Stomach (tissue), 9 donors: ENCODE data around the gene SDHB. TPM values are rescaled to one million over a fixed set of nuclear protein-coding genes. Genes with fewer than 3 reads are reported as not detected.

Experiments
- DNase-seq, 2 donors: peaks; one replicate each; pipeline versions ENCODE4 v3.0.0 to v3.0.0-alpha.2; 2013 to 2019
- H3K27ac ChIP-seq, 5 donors: fragments of 200-600 bp in 4 of 5; sonication (generic) in 4 of 5; one replicate each; pipeline ENCODE4 v1.5.1; 2013 to 2019; ENCODE audit warnings: mild to moderate bottlenecking in 1 of 5, moderate library complexity in 1 of 5
- H3K27me3 ChIP-seq, 3 donors: fragments of 200-600 bp; sonication (generic); one replicate each; pipeline ENCODE4 v1.5.1; 2017 to 2019; ENCODE audit warnings: mixed run types in 1 of 3
- H3K36me3 ChIP-seq, 4 donors: fragments of 200-600 bp; sonication (generic); 1 replicate in 3 of 4; 2 replicates in 1 of 4; pipeline ENCODE4 v1.5.1; 2016 to 2019
- H3K4me1 ChIP-seq, 4 donors: fragments of 200-600 bp; sonication (generic); one replicate each; pipeline ENCODE4 v1.5.1; 2016 to 2019
- H3K4me3 ChIP-seq, 4 donors: fragments of 200-600 bp; sonication (generic) in 3 of 4; one replicate each; pipeline ENCODE4 v1.5.1; 2016 to 2019; ENCODE audit warnings: mild to moderate bottlenecking in 1 of 4
- H3K9me3 ChIP-seq, 4 donors: fragments of 200-600 bp; sonication (generic); one replicate each; pipeline ENCODE4 v1.5.1; 2016 to 2019
- EP300 ChIP-seq: sonication (generic); formaldehyde crosslinking; IDR thresholded peaks from one replicate; pipeline ENCODE4 v1.6.1; 2017; ENCODE audit warnings: antibody characterized with exemption
- POLR2A ChIP-seq, 4 donors: fragments of 450-650 bp; IDR thresholded peaks; one replicate each; pipeline ENCODE4 v1.6.1; 2016; ENCODE audit warnings: antibody characterized with exemption in 4 of 4, control low read depth in 2 of 4, mild to moderate bottlenecking in 1 of 4, moderate library complexity in 1 of 4
- POLR2AphosphoS5 ChIP-seq, 3 donors: sonication (generic); formaldehyde crosslinking; IDR thresholded peaks; one replicate each; pipeline ENCODE4 v1.6.1; 2016; ENCODE audit warnings: antibody characterized with exemption in 3 of 3
- WGBS, 5 donors: extraction: QIAGEN DNeasy Blood & Tissue Kit in 3 of 5; methylation state at CpG; one replicate each; pipeline versions ENCODE4 v1.1.5 to v1.1.7; 2013 to 2018; 5-methylcytosine and 5-hydroxymethylcytosine counted together
- intact Hi-C: fragments of 100-400 bp; cut with DNase I; formaldehyde crosslinking; loops from one replicate; pipeline ENCODE4 v1.15.1; 2023; ENCODE audit warnings: low total_unique reads
- polyA plus RNA-seq, 3 donors: library from polyadenylated mRNA; stranded (reverse); fragments of 200-250 nt; gene quantifications; one replicate each; pipeline ENCODE4 v1.2.3, GENCODE V29; 2013
- total RNA-seq, 5 donors: library from RNA; depleted of rRNA; stranded (reverse); fragments of >200 nt; gene quantifications; one replicate each; pipeline versions ENCODE4 v1.1.0 to v1.2.3, GENCODE V29; 2014 to 2016
- TF ChIP-seq, protein P1 (sequence below), 7 experiments: fragments of 450-650 bp in 4 of 7; fragments of 200-600 bp in 3 of 7; sonication (generic) in 3 of 7; IDR thresholded peaks; one replicate each; pipeline ENCODE4 v1.5.1; 2016 to 2019; ENCODE audit warnings: antibody characterized with exemption in 7 of 7, control low read depth in 2 of 7, mild to moderate bottlenecking in 1 of 7
- donor health status: healthy with polysubstance abuse.
- donor health status: Bipolar disorder and iron deficiency.
- donor health status: healthy.

The SDHB gene
- total and polyA plus RNA-seq, 8 donors: 42.6 to 246 (median 121) TPM

DNA sequence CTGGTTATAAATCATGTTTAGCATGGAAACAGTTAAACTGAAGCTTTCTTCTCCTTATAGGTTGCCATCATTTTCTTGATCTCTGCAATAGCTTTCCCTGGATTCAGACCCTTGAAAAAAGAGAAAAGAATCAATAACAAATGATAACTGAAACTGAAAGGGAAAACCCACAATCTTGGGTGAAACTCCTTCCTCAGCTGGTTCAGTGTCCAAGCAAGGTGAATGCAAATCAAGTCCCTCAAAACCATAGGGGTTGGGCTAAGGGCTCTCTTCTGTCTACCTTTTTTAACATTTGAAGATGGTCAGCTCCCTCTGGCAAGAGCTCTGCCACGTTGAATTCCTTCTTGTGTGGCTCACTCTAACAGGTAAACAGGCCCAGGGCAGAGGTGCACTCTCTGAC is 35.0 kb downstream of the SDHB start:
- no peak overlapping the region for H3K27ac ChIP-seq
- H3K4me1 ChIP-seq: no peaks in the 10 kb centered on the region
- peaks cover 51 to 68% (median 65%) of the 10 kb centered on the region in 4 donors for H3K36me3 ChIP-seq
- intact Hi-C loops: no loop called here
- no peak overlapping the region for H3K4me3 ChIP-seq
- TF ChIP-seq POLR2AphosphoS5 (IDR thresholded peaks at IDR 0.05) (no peak), POLR2A (IDR thresholded peaks at IDR 0.05) (no peak), EP300 (no peak)
- TF ChIP-seq, protein P1, sequence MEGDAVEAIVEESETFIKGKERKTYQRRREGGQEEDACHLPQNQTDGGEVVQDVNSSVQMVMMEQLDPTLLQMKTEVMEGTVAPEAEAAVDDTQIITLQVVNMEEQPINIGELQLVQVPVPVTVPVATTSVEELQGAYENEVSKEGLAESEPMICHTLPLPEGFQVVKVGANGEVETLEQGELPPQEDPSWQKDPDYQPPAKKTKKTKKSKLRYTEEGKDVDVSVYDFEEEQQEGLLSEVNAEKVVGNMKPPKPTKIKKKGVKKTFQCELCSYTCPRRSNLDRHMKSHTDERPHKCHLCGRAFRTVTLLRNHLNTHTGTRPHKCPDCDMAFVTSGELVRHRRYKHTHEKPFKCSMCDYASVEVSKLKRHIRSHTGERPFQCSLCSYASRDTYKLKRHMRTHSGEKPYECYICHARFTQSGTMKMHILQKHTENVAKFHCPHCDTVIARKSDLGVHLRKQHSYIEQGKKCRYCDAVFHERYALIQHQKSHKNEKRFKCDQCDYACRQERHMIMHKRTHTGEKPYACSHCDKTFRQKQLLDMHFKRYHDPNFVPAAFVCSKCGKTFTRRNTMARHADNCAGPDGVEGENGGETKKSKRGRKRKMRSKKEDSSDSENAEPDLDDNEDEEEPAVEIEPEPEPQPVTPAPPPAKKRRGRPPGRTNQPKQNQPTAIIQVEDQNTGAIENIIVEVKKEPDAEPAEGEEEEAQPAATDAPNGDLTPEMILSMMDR (IDR thresholded peaks at IDR 0.05): no peak
- no peaks in the 10 kb centered on the region for H3K9me3 ChIP-seq
- DNase-seq: no peak
- 17 to 35% (median 32%) methylated on average over 1 of the region's 1 CpG for WGBS, 5 donors
- no peaks in the 10 kb centered on the region for H3K27me3 ChIP-seq

DNA sequence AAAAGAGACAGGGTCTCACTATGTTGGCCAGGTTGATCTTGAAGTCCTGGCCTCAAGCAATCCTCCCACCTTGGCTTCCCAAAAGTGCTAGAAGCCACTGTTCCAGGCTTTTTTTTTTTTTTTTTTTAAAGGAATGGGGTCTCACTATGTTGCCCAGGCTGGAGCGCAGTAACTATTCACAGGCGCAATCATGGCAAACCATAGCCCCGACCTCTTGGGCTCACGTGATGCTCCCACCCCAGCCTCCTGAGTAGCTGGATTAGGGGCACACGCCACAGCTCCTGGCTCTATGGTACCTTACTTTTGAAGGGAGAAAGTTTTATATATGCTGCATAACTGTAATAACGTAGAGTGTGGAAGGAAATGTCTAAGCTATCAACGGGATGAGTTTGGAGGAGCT is 36.4 kb downstream of the SDHB start:
- Histone ChIP-seq H3K4me1 (peaks cover 0 to 4% (median 2%) of the 10 kb centered on the region in 4 donors), H3K4me3 (no peak overlapping the region), H3K9me3 (no peaks in the 10 kb centered on the region), H3K36me3 (peaks cover 39 to 54% (median 51%) of the 10 kb centered on the region in 4 donors), H3K27me3 (no peaks in the 10 kb centered on the region), H3K27ac (no peak overlapping the region)
- intact Hi-C loops: no loop called here
- DNase-seq: no peak
- 92 to 97% (median 94%) methylated on average over 7 of the region's 7 CpGs for WGBS, 5 donors
- TF ChIP-seq POLR2AphosphoS5 (IDR thresholded peaks at IDR 0.05): no peak
- TF ChIP-seq, protein P1 (IDR thresholded peaks at IDR 0.05): no peak
- TF ChIP-seq POLR2A (IDR thresholded peaks at IDR 0.05): no peak
- TF ChIP-seq EP300: no peak

DNA sequence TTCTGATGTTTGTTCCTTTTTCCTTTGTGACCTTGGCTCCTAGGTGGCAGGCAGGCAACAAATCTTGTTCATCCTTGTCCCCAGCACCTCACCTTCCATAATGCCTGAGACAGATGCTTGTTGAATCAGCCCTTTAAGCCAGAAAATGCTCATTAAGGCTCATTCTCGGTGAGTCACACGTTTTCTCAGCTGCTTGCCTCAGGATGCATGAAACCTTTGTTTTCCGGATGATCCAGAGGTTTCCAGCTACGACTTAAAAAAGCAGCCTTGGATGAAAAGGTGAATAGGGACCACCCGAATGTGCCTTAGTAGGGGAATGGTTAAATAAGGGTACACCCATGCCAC is 37.5 kb downstream of the SDHB start:
- Histone ChIP-seq H3K4me1 (peaks cover 5 to 11% (median 9%) of the 10 kb centered on the region in 4 donors), H3K27me3 (no peaks in the 10 kb centered on the region), H3K27ac (no peak overlapping the region), H3K4me3 (no peak overlapping the region), H3K9me3 (no peaks in the 10 kb centered on the region), H3K36me3 (peaks cover 27 to 42% (median 39%) of the 10 kb centered on the region in 4 donors)
- intact Hi-C loops: no loop called here
- 68 to 79% (median 71%) methylated on average over 5 of the region's 5 CpGs for WGBS, 5 donors
- no peak for DNase-seq
- TF ChIP-seq, protein P1 (IDR thresholded peaks at IDR 0.05): no peak
- no peak for TF ChIP-seq POLR2A (IDR thresholded peaks at IDR 0.05)
- TF ChIP-seq POLR2AphosphoS5 (IDR thresholded peaks at IDR 0.05): no peak
- TF ChIP-seq EP300: no peak

DNA sequence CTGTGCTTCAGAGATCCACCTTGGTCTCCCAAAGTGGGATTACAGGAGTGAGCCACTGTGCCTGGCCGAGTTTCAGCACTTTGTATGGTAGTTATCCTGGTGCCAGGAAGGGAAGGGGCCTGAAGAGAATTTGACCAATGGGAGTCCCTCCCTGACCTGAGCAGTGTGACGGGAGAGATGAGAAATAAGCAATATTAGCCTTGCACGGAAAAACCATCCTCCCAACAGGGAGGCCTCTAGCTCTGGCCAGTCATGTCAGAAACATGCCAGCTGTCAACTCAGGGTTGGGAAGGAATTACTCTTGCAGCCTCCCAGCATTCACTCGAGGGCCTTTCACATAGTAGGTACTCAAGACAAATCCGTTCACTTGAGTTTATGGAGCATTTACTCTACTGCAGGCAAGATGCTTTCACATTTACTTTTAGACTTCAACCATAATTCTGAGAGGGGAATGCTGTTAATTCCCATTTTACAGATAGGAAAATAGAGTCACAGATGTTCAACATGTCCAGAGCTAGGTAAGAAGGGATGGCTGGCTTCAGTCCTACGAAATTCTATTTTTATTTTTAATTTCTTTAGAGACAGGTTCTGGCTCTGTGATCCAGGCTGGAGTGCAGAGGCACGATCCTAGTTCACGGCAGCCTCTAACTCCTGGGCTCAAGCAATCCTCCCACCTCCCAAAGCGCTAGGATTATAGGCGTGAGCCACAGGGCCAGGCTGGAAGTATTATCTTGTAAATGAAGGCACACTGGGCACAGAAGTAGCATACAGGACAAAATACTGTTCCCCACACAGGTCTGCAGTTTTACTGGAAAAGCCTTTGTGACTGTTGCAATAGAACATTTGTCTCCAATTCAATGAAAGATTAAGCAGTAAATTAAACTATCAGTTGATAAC is 38.9 kb downstream of the SDHB start:
- Histone ChIP-seq H3K4me1 (peaks cover 18 to 25% (median 23%) of the 10 kb centered on the region in 4 donors), H3K36me3 (peaks cover 14 to 29% (median 25%) of the 10 kb centered on the region in 4 donors), H3K27ac (no peak overlapping the region), H3K27me3 (no peaks in the 10 kb centered on the region), H3K9me3 (no peaks in the 10 kb centered on the region), H3K4me3 (no peak overlapping the region)
- TF ChIP-seq, protein P1 (IDR thresholded peaks at IDR 0.05): no peak
- TF ChIP-seq POLR2AphosphoS5 (IDR thresholded peaks at IDR 0.05) (no peak), POLR2A (IDR thresholded peaks at IDR 0.05) (no peak), EP300 (no peak)
- DNase-seq: no peak
- WGBS, 5 donors: 50 to 78% (median 70%) methylated on average over 10 of the region's 10 CpGs
- intact Hi-C loops: no loop called here
